AG09319 (cell line): ENCODE results near the gene REN.

Experiments
- DNase-seq: peaks from one replicate; pipeline ENCODE4 v3.0.0-alpha.2; 2010; ENCODE audit warnings: low read depth; ENCODE audit errors: extremely low read depth
- CTCF ChIP-seq: IDR thresholded peaks from 2 replicates; pipeline ENCODE4 v1.5.1; 2011; ENCODE audit warnings: low read depth, mild to moderate bottlenecking, inconsistent platforms, low read length, moderate library complexity

REN gene

DNA sequence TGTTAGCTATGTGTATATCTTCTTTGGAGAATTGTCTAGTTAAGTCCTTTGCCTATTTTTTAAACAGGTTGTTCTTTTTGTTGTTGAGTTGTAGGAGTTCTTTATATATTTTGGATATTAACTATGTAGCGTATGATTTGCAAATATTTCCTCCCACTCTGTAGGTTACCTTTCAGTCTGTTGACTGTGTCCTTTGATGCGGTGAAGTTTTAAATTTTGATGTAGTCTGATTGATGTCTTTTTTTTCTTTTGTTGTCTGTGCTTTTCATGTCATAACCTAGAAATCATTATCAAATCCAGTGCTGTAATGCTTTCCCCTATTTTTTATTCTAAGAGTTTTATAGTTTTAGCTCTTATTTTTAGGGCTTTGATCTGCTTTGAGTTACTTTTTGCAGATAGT lies 38.8 kb upstream of the REN start:
- no peak for TF ChIP-seq CTCF
- no peak for DNase-seq

DNA sequence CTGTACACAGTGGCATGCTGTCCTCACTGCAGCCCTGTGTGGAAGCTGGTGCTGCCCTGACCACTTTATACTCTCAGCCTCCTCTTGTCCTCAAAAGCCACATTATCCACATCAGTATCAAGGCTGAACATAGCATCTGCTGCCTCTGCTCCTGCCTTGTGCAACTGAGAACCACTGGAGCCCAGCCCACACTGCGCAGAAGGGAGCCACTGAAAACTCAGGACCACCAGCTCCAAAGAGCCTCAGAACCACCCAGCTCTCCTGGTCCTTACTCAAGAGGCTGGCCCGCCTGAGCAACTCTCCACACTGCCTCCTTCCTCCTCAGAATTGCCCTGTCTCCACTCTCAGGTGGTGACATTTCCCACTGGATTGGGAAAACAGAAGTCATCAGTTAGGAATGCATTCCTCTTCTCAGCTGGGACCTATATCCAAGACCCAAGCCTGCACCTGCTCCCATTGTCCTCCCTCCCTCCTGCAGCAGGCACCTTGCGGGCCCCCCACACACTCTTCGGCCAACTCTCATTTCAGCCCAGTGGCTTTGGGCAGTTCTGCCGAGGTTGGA lies 37.1 kb upstream of the REN start:
- no peak for TF ChIP-seq CTCF
- no peak for DNase-seq

DNA sequence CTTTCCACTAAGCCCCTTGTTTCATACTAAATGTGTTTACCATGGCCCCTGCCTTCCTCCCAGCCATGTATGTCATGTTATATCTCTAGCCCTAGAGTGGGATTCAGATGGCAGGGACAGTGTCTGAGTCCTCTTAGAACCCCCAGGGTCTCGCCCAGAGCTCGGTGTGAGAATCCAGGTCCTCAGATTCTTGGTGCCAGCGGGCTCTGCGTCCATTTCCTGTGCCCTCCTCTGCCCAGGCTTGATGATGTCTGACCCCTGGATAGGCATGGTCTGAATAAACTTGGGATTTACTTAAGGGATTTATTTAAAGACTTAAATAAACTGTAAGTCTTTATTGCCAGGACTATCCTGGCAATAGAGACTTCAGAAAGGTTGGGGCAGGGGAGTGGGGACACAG lies 36.3 kb upstream of the REN start:
- DNase-seq, result no peak
- no peak for TF ChIP-seq CTCF

DNA sequence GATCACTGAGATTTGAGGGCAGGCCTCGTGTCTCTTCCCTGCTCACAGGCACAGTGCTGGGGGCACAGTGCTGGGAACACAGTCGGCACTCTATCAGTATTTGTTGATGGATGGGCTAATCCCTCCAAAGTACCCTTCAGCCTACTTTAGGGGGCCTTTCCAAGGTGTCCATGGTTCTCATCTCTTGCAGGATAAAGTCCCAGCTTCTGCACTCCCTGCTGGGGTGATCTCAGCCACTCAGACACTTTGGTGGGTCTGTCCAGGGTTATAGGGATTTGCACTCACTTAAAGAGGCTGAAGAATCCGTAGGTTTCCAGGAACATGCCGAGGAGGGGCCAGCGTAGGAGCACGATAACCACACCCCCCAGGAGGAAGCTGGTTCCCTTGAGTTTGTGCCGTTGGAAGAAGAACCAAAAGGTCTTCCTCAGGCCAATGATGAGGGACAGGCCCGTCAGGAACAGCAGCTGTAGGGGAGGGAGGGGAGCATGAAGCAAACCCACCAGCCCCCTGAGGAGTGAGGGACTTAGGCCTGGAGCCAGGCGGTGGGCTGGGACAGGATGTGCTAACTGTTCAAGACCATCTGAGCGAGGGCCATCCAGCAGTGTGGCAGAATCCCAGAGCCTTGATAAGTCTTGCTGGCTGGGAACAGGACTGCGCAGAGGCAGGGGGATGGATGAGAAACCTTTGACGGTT lies 35.4 kb upstream of the REN start:
- DNase-seq, result no peak
- no peak for TF ChIP-seq CTCF

DNA sequence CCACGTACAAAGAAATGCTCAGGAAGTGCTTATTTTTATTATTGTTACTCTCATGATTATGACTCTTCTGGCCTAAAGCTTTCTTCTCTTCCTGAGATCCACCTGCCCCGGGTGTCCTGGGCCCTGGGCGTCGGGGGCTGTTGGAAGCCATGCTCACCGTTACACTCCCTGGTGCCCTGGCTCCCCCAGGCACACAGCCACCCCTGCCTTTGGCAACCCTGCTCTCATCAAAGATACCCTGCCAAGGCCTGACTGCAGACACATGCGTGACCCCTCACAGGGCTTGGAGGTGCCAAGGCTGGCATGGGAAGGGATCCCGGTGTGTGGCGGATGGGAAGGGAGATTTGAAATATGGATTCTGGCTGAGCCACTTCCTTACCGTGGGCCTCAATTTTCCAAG lies 33.4 kb upstream of the REN start:
- no peak for TF ChIP-seq CTCF
- no peak for DNase-seq

DNA sequence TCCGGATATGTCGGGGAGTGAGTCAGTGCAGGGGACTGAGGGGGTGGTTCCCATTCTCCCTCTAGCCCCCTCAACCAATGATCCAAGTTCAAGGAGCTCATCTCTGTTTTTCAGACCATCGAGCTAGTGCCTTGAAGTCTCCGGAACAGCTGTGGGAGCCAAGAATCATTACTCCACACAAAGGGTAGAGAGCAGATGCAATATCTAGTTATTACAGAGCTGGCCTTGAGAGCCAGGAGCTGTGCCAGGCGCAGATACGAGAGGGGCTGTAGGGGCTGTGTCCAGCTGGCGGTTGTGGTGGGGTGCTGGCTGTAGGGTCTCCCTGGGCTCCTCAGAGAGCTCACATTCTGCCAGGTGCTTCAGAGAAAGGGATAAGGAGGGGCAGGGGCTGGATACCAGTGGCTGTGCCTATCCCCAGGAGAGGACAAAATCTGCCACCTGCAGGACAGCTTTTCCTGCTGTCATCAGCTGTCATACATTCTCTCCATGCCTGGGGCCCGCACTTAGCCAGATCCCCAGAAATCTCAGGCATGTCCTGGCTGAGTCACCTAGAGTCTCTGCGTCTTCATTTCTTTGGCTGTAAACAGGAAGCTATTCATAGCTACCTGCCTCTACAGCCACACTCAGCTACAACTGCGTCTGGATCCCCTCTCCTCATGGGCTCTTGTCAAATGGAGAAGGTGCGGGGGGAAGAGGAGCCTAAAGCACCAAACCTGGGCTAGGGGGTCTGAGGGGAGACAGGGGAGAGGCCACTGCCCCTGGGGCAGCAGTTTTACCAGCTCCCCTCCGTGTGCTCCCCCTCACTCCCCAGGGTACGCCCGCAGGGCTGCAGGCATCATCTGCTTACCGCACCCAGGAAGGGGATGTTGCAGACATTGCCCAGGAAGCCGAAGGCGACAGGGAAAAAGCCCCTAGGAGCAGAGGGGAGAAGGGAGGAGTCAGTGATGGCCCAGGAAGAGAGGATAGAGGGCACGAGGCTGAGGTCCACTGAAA lies 32.5 kb upstream of the REN start:
- no peak for DNase-seq
- TF ChIP-seq CTCF, result no peak

GRCh38 chr1:204197068-204197467 lies 30.9 kb upstream of the REN start:
- no peak for TF ChIP-seq CTCF
- DNase-seq, result no peak
